Activated CD4-positive, alpha-beta T cell treated with anti-CD3 and anti-CD28 coated beads, Interleukin-2, amount 10 ng/mL, durations not matched to agents 24 days and 14 days (primary cell): ENCODE results near the gene PCID2. TPM values are rescaled to one million over a fixed set of nuclear protein-coding genes. Genes with fewer than 3 reads are reported as not detected.

Experiments used
- DNase-seq: peaks from one replicate; pipeline ENCODE4 v3.0.0; 2022
- H3K27ac Mint-ChIP-seq: one replicate; pipeline ENCODE4 v1.8.0; 2022; ENCODE audit warnings: mild to moderate bottlenecking, mixed read lengths
- H3K27me3 Mint-ChIP-seq: one replicate; pipeline ENCODE4 v1.8.0; 2022; ENCODE audit warnings: mixed read lengths
- H3K36me3 Mint-ChIP-seq: one replicate; pipeline ENCODE4 v1.8.0; 2022; ENCODE audit warnings: low read depth, mild to moderate bottlenecking, mixed read lengths
- H3K4me1 Mint-ChIP-seq: one replicate; pipeline ENCODE4 v1.8.0; 2021; ENCODE audit warnings: mixed read lengths
- H3K4me3 Mint-ChIP-seq: one replicate; pipeline ENCODE4 v1.8.0; 2022; ENCODE audit warnings: mild to moderate bottlenecking, moderate library complexity, mixed read lengths
- H3K9me3 Mint-ChIP-seq: one replicate; pipeline ENCODE4 v1.8.0; 2021; ENCODE audit warnings: mixed read lengths
- intact Hi-C: fragments of 100-400 bp; cut with micrococcal nuclease; formaldehyde crosslinking; loops from one replicate; pipeline ENCODE4 v1.15.1; 2023
- total RNA-seq: library from RNA; stranded (reverse); gene quantifications from 2 replicates; pipeline ENCODE4 v1.2.3, GENCODE V29; 2022

Gene PCID2
- total RNA-seq, 1 donor from 2014 or later, result 87.1 TPM

DNA sequence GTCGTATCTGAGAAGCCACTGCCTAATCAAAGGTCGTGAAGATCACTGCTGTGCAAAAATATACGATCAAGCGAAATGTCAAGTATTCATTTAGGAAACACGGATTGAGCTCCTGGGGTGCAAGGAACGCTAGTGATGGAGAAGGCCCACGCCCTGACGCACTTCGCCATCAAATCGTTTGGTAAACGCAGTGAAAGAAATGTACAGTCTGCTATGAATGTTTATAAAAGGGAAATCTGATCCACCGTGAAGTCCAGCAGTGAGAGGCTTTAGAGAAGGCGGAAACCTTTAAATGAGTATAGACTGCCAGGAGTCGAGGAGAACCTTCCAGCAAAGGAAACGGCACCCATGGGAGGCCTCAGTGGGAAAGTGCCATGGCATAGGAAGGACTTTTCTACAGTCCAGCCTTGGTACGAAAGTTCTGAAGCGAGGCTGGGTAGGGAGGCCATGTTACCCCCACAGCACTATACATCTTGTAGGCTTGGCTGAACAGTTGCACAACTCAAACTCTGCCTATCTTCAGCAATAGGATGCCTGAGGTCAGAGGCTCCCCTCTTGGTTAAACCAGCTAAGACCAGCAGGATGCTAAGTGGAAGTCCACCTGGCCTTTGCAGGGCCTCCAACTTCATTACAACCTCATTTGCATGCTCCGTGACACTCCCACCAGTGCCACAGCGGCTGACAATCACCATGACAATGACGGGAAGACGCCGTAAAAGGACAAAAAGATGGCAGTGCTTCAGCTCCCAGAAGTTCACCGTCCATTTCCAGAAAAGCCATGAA is 20.4 kb downstream of the PCID2 start:
- peak overlapping the region; percentile 53 for H3K27ac Mint-ChIP-seq
- H3K36me3 Mint-ChIP-seq, result peaks cover 63% of the 10 kb centered on the region
- H3K27me3 Mint-ChIP-seq, result no peaks in the 10 kb centered on the region
- peaks cover 30% of the 10 kb centered on the region for H3K4me1 Mint-ChIP-seq
- H3K4me3 Mint-ChIP-seq, result no peak overlapping the region
- H3K9me3 Mint-ChIP-seq, result no peaks in the 10 kb centered on the region
- DNase-seq, result no peak
- intact Hi-C loops, result no loop called here

DNA sequence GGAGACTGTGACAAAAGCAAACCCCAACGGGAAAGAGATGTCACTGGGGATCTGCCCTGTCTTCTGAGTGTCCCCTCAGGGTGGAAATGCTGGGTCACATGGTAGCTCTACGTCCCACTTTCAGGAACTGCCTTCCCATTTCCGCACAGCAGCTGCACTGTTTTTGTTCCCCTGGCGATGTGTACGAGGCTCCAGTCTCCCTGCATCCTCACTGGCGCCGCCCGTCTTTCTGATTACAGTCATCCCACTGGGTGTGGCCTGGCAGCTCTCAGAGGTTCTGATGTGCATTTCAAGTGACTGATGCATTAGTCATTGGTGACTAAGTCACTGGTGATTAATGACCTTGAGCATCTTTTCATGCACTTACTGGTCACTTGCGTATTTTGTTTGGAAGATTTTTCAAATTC is 21.2 kb downstream of the PCID2 start:
- no peaks in the 10 kb centered on the region for H3K27me3 Mint-ChIP-seq
- H3K36me3 Mint-ChIP-seq, result peaks cover 59% of the 10 kb centered on the region
- intact Hi-C loops, result no loop called here
- DNase-seq, result no peak
- peak overlapping the region; percentile 48 for H3K4me3 Mint-ChIP-seq
- H3K9me3 Mint-ChIP-seq, result no peaks in the 10 kb centered on the region
- peak overlapping the region; percentile 77 for H3K27ac Mint-ChIP-seq
- H3K4me1 Mint-ChIP-seq, result peaks cover 30% of the 10 kb centered on the region

DNA sequence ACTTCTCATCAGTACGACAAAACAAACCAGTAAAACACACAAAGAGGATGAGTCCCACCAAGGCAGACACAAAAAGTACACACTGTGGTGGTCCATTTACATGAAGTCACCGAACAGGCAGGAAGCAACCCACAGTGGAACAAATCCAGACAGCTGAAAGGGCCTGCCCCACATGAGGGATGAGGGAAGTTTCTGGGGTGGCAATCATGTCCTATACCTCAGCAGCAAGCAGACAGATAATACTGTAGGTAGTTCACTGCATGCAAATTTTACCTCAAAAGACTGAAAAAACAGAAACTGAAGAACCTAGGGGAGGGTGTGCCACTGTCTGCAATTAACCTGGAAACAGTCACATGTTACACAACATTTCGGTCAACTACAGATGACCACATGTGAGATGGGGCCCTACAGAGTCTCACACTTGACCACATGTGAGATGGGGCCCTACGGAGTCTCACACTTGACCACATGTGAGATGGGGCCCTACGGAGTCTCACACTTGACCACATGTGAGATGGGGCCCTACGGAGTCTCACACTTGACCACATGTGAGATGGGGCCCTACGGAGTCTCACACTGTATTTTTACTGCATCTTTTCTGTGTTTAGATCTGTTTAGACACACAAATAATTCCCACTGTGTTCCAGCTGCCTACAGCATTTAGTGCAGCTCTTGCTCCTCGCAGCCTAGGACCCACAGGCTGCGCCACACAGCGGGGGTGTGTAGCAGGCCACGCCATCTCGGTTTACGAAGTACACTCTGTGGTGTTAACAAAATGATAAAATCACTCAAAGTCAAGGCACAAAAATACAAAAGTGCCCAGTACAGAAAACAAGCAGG is 22.2 kb downstream of the PCID2 start:
- Mint-ChIP-seq H3K4me1 (peaks cover 30% of the 10 kb centered on the region), H3K4me3 (peak overlapping the region; percentile 32), H3K36me3 (peaks cover 62% of the 10 kb centered on the region), H3K27me3 (no peaks in the 10 kb centered on the region), H3K9me3 (no peaks in the 10 kb centered on the region), H3K27ac (peak overlapping the region; percentile 71)
- intact Hi-C loops, result no loop called here
- DNase-seq, result no peak

DNA sequence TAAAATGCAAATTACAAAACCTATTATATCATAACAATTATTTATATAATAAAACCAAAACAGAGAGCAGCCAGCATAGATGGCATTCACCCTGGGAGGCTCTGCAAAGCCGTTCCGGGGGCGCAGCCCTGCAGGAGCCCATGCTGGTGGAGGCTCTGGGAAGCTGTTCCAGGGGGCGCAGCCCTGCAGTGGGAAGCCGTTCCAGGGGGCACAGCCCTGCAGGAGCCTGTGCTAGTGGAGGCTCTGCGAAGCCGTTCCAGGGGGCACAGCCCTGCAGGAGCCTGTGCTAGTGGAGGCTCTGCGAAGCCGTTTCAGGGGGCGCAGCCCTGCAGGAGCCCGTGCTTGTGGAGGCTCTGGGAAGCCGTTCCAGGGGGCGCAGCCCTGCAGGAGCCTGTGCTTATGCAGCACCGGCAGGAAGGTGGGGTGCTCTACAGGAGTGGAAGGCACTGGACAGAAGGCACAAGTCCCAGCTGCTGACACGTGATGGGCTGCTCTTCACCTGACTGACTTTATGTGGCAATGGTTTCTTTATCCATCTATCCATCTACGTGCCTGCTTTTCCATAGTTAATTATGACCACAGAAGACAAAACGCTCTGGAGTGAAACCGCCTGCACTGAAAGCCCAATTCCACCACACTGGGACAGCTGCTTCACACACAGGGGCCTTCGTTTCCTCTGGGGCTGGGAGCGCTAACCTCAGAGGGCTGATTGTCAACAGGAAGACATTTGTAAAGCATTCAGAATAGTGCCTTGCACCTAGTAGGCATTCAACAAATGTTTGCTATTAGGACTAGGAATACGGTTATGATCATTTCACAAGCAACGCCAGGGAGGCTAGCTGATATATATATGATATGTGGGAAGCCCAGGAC is 23.7 kb downstream of the PCID2 start:
- H3K4me1 Mint-ChIP-seq, result peaks cover 38% of the 10 kb centered on the region
- H3K4me3 Mint-ChIP-seq, result peak overlapping the region; percentile 62
- peak overlapping the region; percentile 59 for H3K27ac Mint-ChIP-seq
- H3K27me3 Mint-ChIP-seq, result no peaks in the 10 kb centered on the region
- no peaks in the 10 kb centered on the region for H3K9me3 Mint-ChIP-seq
- peaks cover 65% of the 10 kb centered on the region for H3K36me3 Mint-ChIP-seq
- intact Hi-C loops, result no loop called here
- peak; percentile 71 for DNase-seq

DNA sequence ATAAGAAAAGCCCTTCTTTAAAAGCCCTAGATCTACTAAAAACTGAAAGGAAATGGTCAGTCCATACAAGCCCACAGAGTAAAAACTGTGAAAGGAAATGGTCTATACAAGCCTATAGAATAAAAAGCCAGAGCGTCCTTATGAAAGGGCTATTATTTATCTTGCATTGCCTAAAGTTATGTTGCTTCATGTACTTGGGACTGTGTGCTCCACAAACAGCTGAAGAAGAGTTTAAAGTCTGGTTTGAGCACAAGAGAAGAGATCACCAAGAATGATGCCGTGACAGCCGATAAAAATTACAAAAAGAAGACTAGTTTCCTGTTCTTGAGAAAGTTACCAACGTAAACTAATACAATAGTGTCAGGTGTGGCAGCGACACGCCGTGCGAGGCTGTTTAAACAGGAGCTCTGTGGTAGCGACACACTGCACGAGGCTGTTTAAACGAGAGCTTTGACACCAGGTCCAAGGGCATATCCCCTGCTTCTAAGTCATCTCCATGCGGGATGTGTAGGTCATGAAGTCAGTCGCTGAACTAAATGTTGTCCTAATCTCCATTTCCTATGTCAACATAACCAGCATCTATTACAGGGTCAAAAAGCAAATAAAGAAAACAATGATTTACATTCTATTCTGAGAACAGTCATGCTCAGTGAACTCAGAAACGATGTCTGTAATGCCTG is 24.9 kb downstream of the PCID2 start:
- no peak for DNase-seq
- H3K27ac Mint-ChIP-seq, result no peak overlapping the region
- peaks cover 66% of the 10 kb centered on the region for H3K36me3 Mint-ChIP-seq
- no peak overlapping the region for H3K4me3 Mint-ChIP-seq
- H3K4me1 Mint-ChIP-seq, result peaks cover 41% of the 10 kb centered on the region
- intact Hi-C loops, result no loop called here
- H3K27me3 Mint-ChIP-seq, result no peaks in the 10 kb centered on the region
- H3K9me3 Mint-ChIP-seq, result no peaks in the 10 kb centered on the region

DNA sequence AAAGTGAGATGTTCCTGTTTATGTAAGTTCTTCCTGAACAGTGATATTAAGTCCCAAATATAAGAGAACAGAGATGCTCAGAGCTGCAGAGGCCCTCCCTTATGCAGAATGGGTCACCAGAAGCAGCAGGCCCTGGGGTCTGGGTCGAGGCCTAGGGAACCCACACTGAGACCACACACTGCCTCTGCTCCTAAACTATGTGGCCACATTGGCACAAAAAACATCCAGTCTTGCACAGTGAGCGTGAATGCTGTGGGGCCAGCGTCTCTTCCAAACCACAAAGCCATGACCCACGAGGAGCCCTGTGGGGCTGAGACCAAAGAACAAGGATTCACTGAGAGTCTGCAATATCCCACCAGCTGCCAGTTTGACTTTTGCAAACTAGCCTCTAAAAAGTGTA is 26.4 kb downstream of the PCID2 start:
- Mint-ChIP-seq H3K36me3 (peaks cover 62% of the 10 kb centered on the region), H3K27me3 (no peaks in the 10 kb centered on the region), H3K27ac (no peak overlapping the region), H3K4me1 (peaks cover 33% of the 10 kb centered on the region), H3K9me3 (no peaks in the 10 kb centered on the region), H3K4me3 (no peak overlapping the region)
- intact Hi-C loops, result no loop called here
- DNase-seq, result no peak

DNA sequence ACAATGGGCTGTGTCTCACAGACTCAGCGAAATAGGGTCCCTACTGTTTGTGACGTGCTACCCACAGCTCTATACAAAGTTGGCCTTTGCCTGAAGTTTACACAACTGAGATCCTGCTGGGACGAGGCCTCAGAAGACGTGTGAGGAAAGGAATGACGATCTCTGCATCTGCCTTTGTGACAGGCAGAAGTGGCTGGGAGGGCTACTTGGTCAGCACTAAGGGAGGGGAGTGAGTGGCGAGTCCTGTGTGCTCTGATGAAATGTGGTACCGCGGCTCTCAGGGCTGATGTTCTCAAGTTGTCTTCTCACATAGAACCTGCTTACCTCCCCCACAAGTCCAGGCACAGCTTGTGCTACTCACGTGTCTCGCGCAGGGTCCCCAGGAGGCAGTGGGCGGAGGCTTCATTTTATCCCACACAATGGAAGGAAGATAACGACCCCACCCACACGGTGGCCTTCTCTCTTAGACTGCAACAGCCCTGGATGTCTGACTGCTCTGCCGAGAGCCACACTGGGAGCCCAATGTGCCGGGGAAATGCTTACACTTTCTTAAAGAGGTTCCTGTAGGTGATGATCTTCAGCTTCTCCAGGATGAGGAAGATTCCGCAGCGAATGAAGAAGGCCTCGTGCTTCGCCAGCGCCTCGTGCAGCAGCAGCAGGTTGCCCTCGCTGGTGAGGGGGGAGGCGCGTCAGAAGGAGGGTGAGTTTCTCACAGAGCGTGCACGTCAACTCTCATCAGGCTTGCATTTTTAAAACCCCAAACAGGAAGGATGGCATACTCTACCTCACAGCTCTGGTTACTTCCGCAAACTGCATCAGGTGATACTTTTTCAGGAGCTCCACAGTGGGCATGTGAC is 28.9 kb downstream of the PCID2 start:
- Mint-ChIP-seq H3K27me3 (no peaks in the 10 kb centered on the region), H3K36me3 (peaks cover 69% of the 10 kb centered on the region), H3K27ac (peak overlapping the region; percentile 39), H3K4me3 (no peak overlapping the region), H3K4me1 (peaks cover 25% of the 10 kb centered on the region), H3K9me3 (no peaks in the 10 kb centered on the region)
- no peak for DNase-seq
- intact Hi-C loops, result no loop called here

DNA sequence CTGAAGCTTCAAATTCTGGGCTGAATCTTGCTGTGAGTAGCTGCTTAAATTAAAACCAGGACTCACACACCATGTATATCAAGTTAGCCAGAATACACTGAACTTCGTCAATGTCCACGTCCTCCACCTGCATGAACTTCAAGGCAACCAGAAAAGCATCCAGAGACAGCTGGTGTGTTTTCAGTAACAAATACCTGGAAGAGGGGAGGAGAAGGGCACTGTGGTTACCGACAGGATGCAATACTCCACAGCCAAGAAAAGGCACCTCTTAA is 29.6 kb downstream of the PCID2 start:
- Mint-ChIP-seq H3K4me1 (peaks cover 29% of the 10 kb centered on the region), H3K9me3 (no peaks in the 10 kb centered on the region), H3K27me3 (no peaks in the 10 kb centered on the region), H3K36me3 (peaks cover 73% of the 10 kb centered on the region), H3K27ac (no peak overlapping the region), H3K4me3 (no peak overlapping the region)
- intact Hi-C loops, result no loop called here
- DNase-seq, result no peak

DNA sequence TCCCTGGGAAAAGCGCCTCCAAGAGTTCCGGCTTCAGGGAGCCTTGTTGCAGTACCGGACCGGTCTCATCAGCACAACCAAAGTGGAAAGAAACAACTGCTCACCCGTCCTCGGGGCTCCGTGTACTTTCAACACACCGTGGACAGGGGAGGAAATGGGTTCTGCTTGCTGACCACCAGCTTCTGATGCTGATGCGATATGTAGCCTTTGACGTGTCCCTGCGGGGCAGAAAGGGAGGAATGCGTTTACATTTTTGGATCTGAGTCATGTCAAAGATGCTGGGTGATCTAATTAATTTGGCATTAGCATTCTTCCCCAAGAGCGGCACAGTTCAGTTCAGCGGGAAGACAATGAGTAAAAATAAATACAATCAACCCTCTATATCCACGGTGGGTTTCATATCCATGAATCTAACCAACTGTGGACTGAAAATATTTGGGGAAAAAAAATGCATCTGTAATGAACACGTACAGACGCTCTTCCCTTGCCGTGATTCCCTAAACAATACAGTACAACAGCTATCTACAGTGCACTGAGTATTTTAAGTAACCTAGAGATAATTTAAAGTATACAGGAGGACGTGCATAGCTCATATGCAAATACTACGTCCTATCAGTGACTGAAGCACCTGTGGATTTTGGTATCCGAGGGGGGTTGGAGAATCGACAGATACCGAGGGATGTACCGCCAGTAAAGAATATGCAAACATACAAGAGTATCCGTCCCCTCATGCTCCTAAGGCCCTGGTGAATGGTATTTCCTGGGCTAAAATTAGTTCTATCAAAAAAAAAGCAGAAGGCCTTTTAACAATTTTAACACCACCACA is 30.2 kb downstream of the PCID2 start:
- H3K4me3 Mint-ChIP-seq, result no peak overlapping the region

DNA sequence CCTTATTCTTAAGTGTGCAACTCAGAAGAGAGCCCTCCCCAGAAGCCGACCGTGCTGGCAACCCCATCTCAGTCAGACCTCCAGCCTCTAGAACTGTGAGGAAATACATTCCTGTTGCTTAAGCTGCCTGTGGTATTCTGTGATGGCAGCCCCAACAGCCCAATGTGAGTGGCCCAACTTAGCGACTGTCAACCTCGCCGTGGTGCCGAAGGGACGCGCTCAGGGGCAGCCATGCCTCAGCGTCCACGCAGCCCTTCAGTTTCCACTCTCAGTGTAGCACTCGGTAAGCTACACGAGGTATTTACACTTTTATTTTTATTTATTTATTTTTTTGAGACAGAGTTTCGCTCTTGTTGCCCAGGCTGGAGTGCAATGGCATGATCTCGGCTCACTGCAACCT is 31.6 kb downstream of the PCID2 start:
- DNase-seq, result no peak
- H3K36me3 Mint-ChIP-seq, result peaks cover 67% of the 10 kb centered on the region
- intact Hi-C loops, result no loop called here
- H3K4me3 Mint-ChIP-seq, result no peak overlapping the region
- H3K9me3 Mint-ChIP-seq, result no peaks in the 10 kb centered on the region
- no peak overlapping the region for H3K27ac Mint-ChIP-seq
- H3K27me3 Mint-ChIP-seq, result no peaks in the 10 kb centered on the region
- H3K4me1 Mint-ChIP-seq, result peaks cover 31% of the 10 kb centered on the region

More for the DNA sequence above, 30.2 kb downstream of the PCID2 start:
- no peaks in the 10 kb centered on the region for H3K9me3 Mint-ChIP-seq
- intact Hi-C loops, result no loop called here
- H3K27me3 Mint-ChIP-seq, result no peaks in the 10 kb centered on the region
- DNase-seq, result no peak
- H3K36me3 Mint-ChIP-seq, result peaks cover 68% of the 10 kb centered on the region
- no peak overlapping the region for H3K27ac Mint-ChIP-seq
- H3K4me1 Mint-ChIP-seq, result peaks cover 29% of the 10 kb centered on the region

DNA sequence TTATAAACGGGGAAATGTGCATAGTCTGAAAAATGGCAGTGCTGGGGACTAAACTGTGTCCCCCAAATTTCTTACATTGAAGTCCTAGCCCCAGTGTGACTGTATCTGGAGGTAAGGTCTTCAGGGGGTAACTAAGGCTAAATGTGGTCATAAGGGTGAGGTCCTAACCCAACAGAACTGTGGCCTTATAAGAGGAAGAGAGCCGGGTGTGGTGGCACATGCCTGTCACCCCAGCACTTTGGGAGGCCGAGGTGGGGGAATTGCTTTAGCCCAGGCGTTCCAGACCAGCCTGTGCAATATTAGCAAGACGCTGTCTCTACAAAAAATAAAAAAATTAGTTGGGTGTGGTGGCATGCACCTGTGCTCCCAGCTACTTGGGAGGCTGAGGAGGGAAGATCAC is 32.2 kb downstream of the PCID2 start:
- H3K4me1 Mint-ChIP-seq, result peaks cover 31% of the 10 kb centered on the region

DNA sequence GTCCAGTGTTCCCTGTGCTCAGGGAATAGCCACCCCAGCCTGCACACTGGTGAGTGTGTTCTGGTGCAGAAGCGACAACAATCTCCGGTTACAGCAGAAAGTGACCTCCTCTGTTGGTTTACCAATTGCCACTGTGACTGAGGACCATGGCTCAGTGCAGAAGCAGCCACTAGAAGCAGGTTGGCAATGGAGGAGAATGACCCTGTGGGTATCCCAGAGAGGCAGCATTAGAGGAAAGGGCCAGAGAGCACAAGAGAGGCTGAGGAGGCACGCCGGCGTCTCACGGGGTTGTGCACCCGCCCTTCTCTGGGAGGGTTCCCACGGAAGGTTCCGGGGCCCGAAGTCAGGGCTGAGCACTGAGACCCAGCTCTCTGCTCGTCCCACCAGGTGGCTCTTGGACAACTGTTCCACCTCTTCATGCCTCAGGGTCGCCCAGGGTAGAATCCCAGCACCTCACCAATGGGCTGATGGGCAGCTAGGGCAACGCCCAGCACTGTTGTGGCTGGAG is 36.0 kb downstream of the PCID2 start:
- peaks cover 58% of the 10 kb centered on the region for H3K36me3 Mint-ChIP-seq
- H3K27ac Mint-ChIP-seq, result no peak overlapping the region
- intact Hi-C loops, result no loop called here
- DNase-seq, result no peak
- H3K27me3 Mint-ChIP-seq, result no peaks in the 10 kb centered on the region
- no peaks in the 10 kb centered on the region for H3K9me3 Mint-ChIP-seq
- H3K4me1 Mint-ChIP-seq, result peaks cover 16% of the 10 kb centered on the region
- no peak overlapping the region for H3K4me3 Mint-ChIP-seq

More for the DNA sequence above, 32.2 kb downstream of the PCID2 start:
- Mint-ChIP-seq H3K9me3 (no peaks in the 10 kb centered on the region), H3K4me3 (peak overlapping the region; percentile 51), H3K27ac (peak overlapping the region; percentile 87), H3K27me3 (no peaks in the 10 kb centered on the region), H3K36me3 (peaks cover 66% of the 10 kb centered on the region)
- DNase-seq, result peak; percentile 77
- intact Hi-C loops, result no loop called here
